ENCODE results near the gene DPP3. TPM values are rescaled to one million over a fixed set of nuclear protein-coding genes. Genes with fewer than 3 reads are reported as not detected.

Gene DPP3
- total RNA-seq, 4 donors from 2014 or later = 17.8 to 33.3 (median 20.2) TPM

- no peaks in the 10 kb centered on the region for H3K36me3 ChIP-seq
- no peak overlapping the region for H3K4me3 ChIP-seq
- H3K27ac ChIP-seq (replicated peaks in 1 of 4) = no peak overlapping the region
- peaks cover 0 to 10% (median 0%) of the 10 kb centered on the region in 4 donors for H3K27me3 ChIP-seq
- no peaks in the 10 kb centered on the region for H3K9me3 ChIP-seq
- TF ChIP-seq, protein P1, sequence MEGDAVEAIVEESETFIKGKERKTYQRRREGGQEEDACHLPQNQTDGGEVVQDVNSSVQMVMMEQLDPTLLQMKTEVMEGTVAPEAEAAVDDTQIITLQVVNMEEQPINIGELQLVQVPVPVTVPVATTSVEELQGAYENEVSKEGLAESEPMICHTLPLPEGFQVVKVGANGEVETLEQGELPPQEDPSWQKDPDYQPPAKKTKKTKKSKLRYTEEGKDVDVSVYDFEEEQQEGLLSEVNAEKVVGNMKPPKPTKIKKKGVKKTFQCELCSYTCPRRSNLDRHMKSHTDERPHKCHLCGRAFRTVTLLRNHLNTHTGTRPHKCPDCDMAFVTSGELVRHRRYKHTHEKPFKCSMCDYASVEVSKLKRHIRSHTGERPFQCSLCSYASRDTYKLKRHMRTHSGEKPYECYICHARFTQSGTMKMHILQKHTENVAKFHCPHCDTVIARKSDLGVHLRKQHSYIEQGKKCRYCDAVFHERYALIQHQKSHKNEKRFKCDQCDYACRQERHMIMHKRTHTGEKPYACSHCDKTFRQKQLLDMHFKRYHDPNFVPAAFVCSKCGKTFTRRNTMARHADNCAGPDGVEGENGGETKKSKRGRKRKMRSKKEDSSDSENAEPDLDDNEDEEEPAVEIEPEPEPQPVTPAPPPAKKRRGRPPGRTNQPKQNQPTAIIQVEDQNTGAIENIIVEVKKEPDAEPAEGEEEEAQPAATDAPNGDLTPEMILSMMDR (IDR thresholded peaks at IDR 0.05) = no peak
- TF ChIP-seq POLR2AphosphoS5 (IDR thresholded peaks at IDR 0.05) (no peak), POLR2A (IDR thresholded peaks at IDR 0.05; ENCODE audit: low read depth) (no peak), EP300 (IDR thresholded peaks at IDR 0.05) (no peak)
- WGBS = 77% methylated on average over 3 of the region's 3 CpGs
- peaks cover 8 to 16% (median 12%) of the 10 kb centered on the region in 4 donors for H3K4me1 ChIP-seq
- intact Hi-C loops (cut with DNase I) = no loop called here
- DNase-seq (ENCODE audit: extremely low spot score) = no peak
Measured at GRCh38 chr11:66555416-66555815, 75.2 kb downstream of the DPP3 start.

DNA sequence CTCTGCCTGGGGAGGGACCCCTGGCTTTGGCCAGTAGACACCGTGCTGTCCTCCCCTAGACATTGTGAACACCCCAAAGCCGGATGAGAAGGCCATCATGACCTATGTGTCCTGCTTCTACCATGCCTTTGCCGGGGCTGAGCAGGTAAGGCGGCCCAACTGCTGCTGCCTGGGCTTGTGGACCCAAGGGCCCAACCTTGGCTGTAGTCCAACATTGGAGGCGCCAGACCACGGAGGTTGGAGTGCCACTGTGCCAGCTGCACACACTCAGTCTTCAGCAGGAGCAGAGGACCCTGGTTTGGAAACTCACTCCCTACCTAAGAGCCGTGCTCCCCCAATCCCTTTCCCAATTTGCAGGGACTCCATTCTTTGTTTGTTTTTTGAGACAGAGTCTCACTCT, 75.9 kb downstream of the DPP3 start:
- WGBS = 81% methylated on average over 6 of the region's 7 CpGs
- TF ChIP-seq POLR2A (IDR thresholded peaks at IDR 0.05; ENCODE audit: low read depth) = no peak
- TF ChIP-seq POLR2AphosphoS5 (IDR thresholded peaks at IDR 0.05) = no peak
- TF ChIP-seq, protein P1 (IDR thresholded peaks at IDR 0.05) = no peak
- no peak for TF ChIP-seq EP300 (IDR thresholded peaks at IDR 0.05)
- intact Hi-C loops (cut with DNase I) = no loop called here
- Histone ChIP-seq H3K27me3 (peaks cover 0 to 10% (median 0%) of the 10 kb centered on the region in 4 donors), H3K9me3 (no peaks in the 10 kb centered on the region), H3K36me3 (no peaks in the 10 kb centered on the region), H3K4me3 (no peak overlapping the region), H3K27ac (replicated peaks in 1 of 4) (no peak overlapping the region), H3K4me1 (peaks cover 8 to 16% (median 12%) of the 10 kb centered on the region in 4 donors)
- no peak for DNase-seq (ENCODE audit: extremely low spot score)

GRCh38 chr11:66557733-66558326, 77.6 kb downstream of the DPP3 start:
- H3K27me3 ChIP-seq = peaks cover 0 to 10% (median 0%) of the 10 kb centered on the region in 4 donors
- peaks cover 0 to 7% (median 2%) of the 10 kb centered on the region in 4 donors for H3K36me3 ChIP-seq
- no peak overlapping the region for H3K27ac ChIP-seq (replicated peaks in 1 of 4)
- H3K9me3 ChIP-seq = no peaks in the 10 kb centered on the region
- DNase-seq (ENCODE audit: extremely low spot score) = no peak
- 94% methylated on average over 14 of the region's 24 CpGs for WGBS
- H3K4me1 ChIP-seq = peaks cover 8 to 16% (median 12%) of the 10 kb centered on the region in 4 donors
- no peak overlapping the region for H3K4me3 ChIP-seq
- TF ChIP-seq EP300 (IDR thresholded peaks at IDR 0.05) (no peak), POLR2A (IDR thresholded peaks at IDR 0.05; ENCODE audit: low read depth) (no peak), POLR2AphosphoS5 (IDR thresholded peaks at IDR 0.05) (no peak)
- TF ChIP-seq, protein P1 (IDR thresholded peaks at IDR 0.05) = no peak
- intact Hi-C loops (cut with DNase I) = no loop called here

Small RNA genes within 50 kb of the gene (small RNA-seq; reads per million reads assigned to genes)
- gene RF00416 = 0 reads per million in 3 donors

Other genes starting within 250 kb of the DPP3 start
- 10 to 100 TPM; 24.7 to 53.5 (median 36.7) TPM for gene KLC2, start 222.7 kb upstream of the DPP3 start, total RNA-seq
- gene RAB1B, start 211.8 kb upstream of the DPP3 start, total RNA-seq = 100 to 1,000 TPM in 3 of 4 donors, 10 to 100 TPM in 1; 97.2 to 163 (median 132) TPM
- under 1 TPM in 1 of 4 donors, not detected in 3; 0.40 TPM for gene CNIH2, start 202.3 kb upstream of the DPP3 start, total RNA-seq
- gene YIF1A, start 191.3 kb upstream of the DPP3 start, total RNA-seq = 10 to 100 TPM; 57.7 to 92.5 (median 85.4) TPM
- gene TMEM151A, start 188.5 kb upstream of the DPP3 start, total RNA-seq = under 1 TPM; 0.42 to 0.71 (median 0.54) TPM
- 10 to 100 TPM; 23.0 to 83.8 (median 33.0) TPM for gene CD248, start 163.4 kb upstream of the DPP3 start, total RNA-seq
- 1 to 10 TPM; 3.1 to 6.6 (median 4.5) TPM for gene RIN1, start 144.0 kb upstream of the DPP3 start, total RNA-seq
- 10 to 100 TPM; 22.8 to 35.1 (median 34.1) TPM for gene BRMS1, start 135.3 kb upstream of the DPP3 start, total RNA-seq
- gene B4GAT1, start 132.8 kb upstream of the DPP3 start, total RNA-seq = 10 to 100 TPM; 32.0 to 71.4 (median 50.0) TPM
- 1 to 10 TPM in 3 of 4 donors, under 1 TPM in 1; 0.50 to 3.6 (median 1.7) TPM for gene SLC29A2, start 108.7 kb upstream of the DPP3 start, total RNA-seq
- 1 to 10 TPM; 1.2 to 2.9 (median 1.5) TPM for gene NPAS4, start 59.4 kb upstream of the DPP3 start, total RNA-seq
- 10 to 100 TPM; 46.1 to 51.5 (median 48.7) TPM for gene MRPL11, start 41.6 kb upstream of the DPP3 start, total RNA-seq
- gene PELI3, start 13.5 kb upstream of the DPP3 start, total RNA-seq = 10 to 100 TPM; 28.7 to 50.4 (median 37.7) TPM
- gene BBS1, start 30.2 kb downstream of the DPP3 start, total RNA-seq = 10 to 100 TPM; 68.1 to 78.5 (median 73.1) TPM
- gene ZDHHC24, start 65.6 kb downstream of the DPP3 start, total RNA-seq = 10 to 100 TPM in 2 of 4 donors, 1 to 10 TPM in 2; 7.6 to 16.2 (median 12.2) TPM
- gene ACTN3, start 66.5 kb downstream of the DPP3 start, total RNA-seq = not detected
- gene CTSF, start 88.2 kb downstream of the DPP3 start, total RNA-seq = 100 to 1,000 TPM in 2 of 4 donors, 10 to 100 TPM in 2; 73.1 to 112 (median 96.6) TPM
- gene CCDC87, start 112.6 kb downstream of the DPP3 start, total RNA-seq = under 1 TPM; 0.17 to 0.83 (median 0.46) TPM
- gene CCS, start 112.8 kb downstream of the DPP3 start, total RNA-seq = 10 to 100 TPM; 27.8 to 50.7 (median 34.8) TPM
- gene RBM14, start 136.2 kb downstream of the DPP3 start, total RNA-seq = 10 to 100 TPM; 30.5 to 41.7 (median 34.9) TPM
- 100 to 1,000 TPM in 1 of 4 donors, 10 to 100 TPM in 3; 82.2 to 101 (median 90.2) TPM for gene RBM4, start 158.3 kb downstream of the DPP3 start, total RNA-seq
- 10 to 100 TPM; 10.3 to 13.2 (median 12.2) TPM for gene RBM4B, start 197.5 kb downstream of the DPP3 start, total RNA-seq
- 10 to 100 TPM in 2 of 4 donors, 1 to 10 TPM in 2; 3.3 to 12.5 (median 10.0) TPM for gene SPTBN2, start 248.8 kb downstream of the DPP3 start, total RNA-seq

Data from esophagus muscularis mucosa (tissue), 4 donors.